Loucy (cell line): ENCODE data around the gene RND2.

Experiments
- CTCF ChIP-seq: fragments of 200-600 bp; sonication (generic); conservative IDR thresholded peaks from 2 replicates; pipeline ENCODE4 v1.5.1; 2014; ENCODE audit warnings: mild to moderate bottlenecking, antibody characterized with exemption, low read length
- EZH2phosphoT487 ChIP-seq: fragments of 200-600 bp; IDR thresholded peaks from 2 replicates; pipeline ENCODE4 v1.6.1; 2018; ENCODE audit warnings: antibody characterized with exemption, mild to moderate bottlenecking, moderate library complexity, borderline replicate concordance

- TF ChIP-seq CTCF (no peak), EZH2phosphoT487 (no peak)
Measured at GRCh38 chr17:43015579-43015978, 9.5 kb upstream of the RND2 start.
